ENCODE results near the gene STIM1. TPM values are rescaled to one million over a fixed set of nuclear protein-coding genes. Genes with fewer than 3 reads are reported as not detected.

Gene STIM1
- total RNA-seq, 1 experiment from 2014 or later = 15.2 TPM

GRCh38 chr11:4025967-4026324, 170.5 kb downstream of the STIM1 start:
- Histone ChIP-seq H3K56ac (ENCODE audit: insufficient read length, low read depth, low read length) (no peak overlapping the region), H4K20me1 (ENCODE audit: control insufficient read depth, insufficient read depth, insufficient read length) (no peaks in the 10 kb centered on the region), H3K79me2 (ENCODE audit: insufficient read depth, low read length) (no peaks in the 10 kb centered on the region), H2BK5ac (ENCODE audit: insufficient read length, low read length) (no peak overlapping the region), H3K4me2 (ENCODE audit: insufficient read depth, insufficient read length, low read length) (no peak overlapping the region), H2BK120ac (ENCODE audit: low read depth, low read length, poor library complexity, severe bottlenecking) (no peak overlapping the region), H3K18ac (ENCODE audit: insufficient read length, low read depth, low read length) (no peak overlapping the region), H3K4ac (ENCODE audit: low read depth, low read length) (no peak overlapping the region), H4K91ac (ENCODE audit: insufficient read length, low read depth, low read length) (no peak overlapping the region), H2AFZ (ENCODE audit: low read length) (no peak overlapping the region), H4K5ac (ENCODE audit: insufficient read length, low read depth, low read length) (no peak overlapping the region), H3K23me2 (ENCODE audit: insufficient read length, low read depth, low read length, poor library complexity, severe bottlenecking) (no peaks in the 10 kb centered on the region), H3K4me1 (ENCODE audit: insufficient read depth, low read length) (no peaks in the 10 kb centered on the region), H3K27ac (ENCODE audit: insufficient read length, low read depth, low read length) (no peak overlapping the region), H2AK5ac (ENCODE audit: insufficient read length, low read length) (no peak overlapping the region), H3K79me1 (ENCODE audit: insufficient read depth, low read depth, low read length, poor library complexity, severe bottlenecking) (no peaks in the 10 kb centered on the region), H2BK20ac (ENCODE audit: low read depth, low read length, poor library complexity, severe bottlenecking) (no peak overlapping the region), H3K14ac (ENCODE audit: insufficient read depth, low read length) (no peak overlapping the region), H3K9ac (ENCODE audit: extremely low read depth, insufficient read length, low read length) (no peak overlapping the region), H4K8ac (replicated peaks; ENCODE audit: insufficient read length, low read depth, low read length) (no peak overlapping the region), H3K9me3 (ENCODE audit: control insufficient read depth, low read depth, low read length) (no peaks in the 10 kb centered on the region), H2BK12ac (ENCODE audit: insufficient read length, low read depth, low read length) (no peak overlapping the region), H2BK15ac (ENCODE audit: low read depth, low read length) (no peak overlapping the region), H3T11ph (ENCODE audit: low read length) (no peak overlapping the region), H3K27me3 (ENCODE audit: insufficient read depth, low read length) (no peaks in the 10 kb centered on the region), H3K23ac (ENCODE audit: insufficient read length, low read depth, low read length) (no peak overlapping the region)
- WGBS (ENCODE audit: extremely low coverage, insufficient read length, low lambda C conversion rate) = no CpG with 5 or more reads among the region's 2 CpGs
- no peak for DNase-seq
- no peak for TF ChIP-seq CTCF (conservative IDR thresholded peaks at IDR 0.05)
- H3K27ac Mint-ChIP-seq = no peak overlapping the region
- H3K4me1 Mint-ChIP-seq = no peaks in the 10 kb centered on the region
- no peak overlapping the region for H3K4me3 Mint-ChIP-seq
- peaks cover 2 to 9% (median 6%) of the 10 kb centered on the region in 3 experiments; a peak in 4 of 7 replicates for H3K36me3 Mint-ChIP-seq (ENCODE audit: insufficient read depth in 1 of 3, low read depth in 3 of 3)
- peaks cover 0 to 9% of the 10 kb centered on the region in 2 experiments; a peak in 3 of 5 replicates for H3K9me3 Mint-ChIP-seq
- H3K27me3 Mint-ChIP-seq (ENCODE audit: low read depth) = no peaks in the 10 kb centered on the region

All from H9 (cell line).